Type B pancreatic cell (in vitro differentiated cells): ENCODE measurements around the gene PNLDC1. TPM values are rescaled to one million over a fixed set of nuclear protein-coding genes. Genes with fewer than 3 reads are reported as not detected.

ENCODE experiments used
- DNase-seq: peaks from one replicate; pipeline ENCODE4 v3.0.0; 2021; ENCODE audit warnings: mixed read lengths; ENCODE audit not compliant: unreplicated experiment; ENCODE audit errors: extremely low spot score
- H3K27ac Mint-ChIP-seq: 2 replicates; pipeline ENCODE4 v1.8.0; 2021; ENCODE audit warnings: mild to moderate bottlenecking, mixed read lengths
- H3K27me3 Mint-ChIP-seq: 2 replicates; pipeline ENCODE4 v1.8.0; 2021; ENCODE audit warnings: mixed read lengths
- H3K36me3 Mint-ChIP-seq: 2 replicates; pipeline ENCODE4 v1.8.0; 2021; ENCODE audit warnings: mixed read lengths
- H3K4me1 Mint-ChIP-seq: one replicate; pipeline ENCODE4 v1.8.0; 2021; ENCODE audit warnings: mixed read lengths; ENCODE audit not compliant: unreplicated experiment
- H3K4me3 Mint-ChIP-seq: 2 replicates; pipeline ENCODE4 v1.8.0; 2021; ENCODE audit warnings: mild to moderate bottlenecking, mixed read lengths
- H3K9me3 Mint-ChIP-seq: 2 replicates; pipeline ENCODE4 v1.8.0; 2021; ENCODE audit warnings: mixed read lengths
- total RNA-seq: library from RNA; stranded (reverse); gene quantifications from 2 replicates; pipeline ENCODE4 v1.2.1, GENCODE V29; 2021; ENCODE audit warnings: low replicate concordance
- TF ChIP-seq, protein P1 (sequence below): fragments of 200-600 bp; sonication (generic); conservative IDR thresholded peaks from 2 replicates; pipeline ENCODE4 v1.5.0; 2021; ENCODE audit warnings: antibody characterized with exemption, mild to moderate bottlenecking

PNLDC1 gene
- total RNA-seq, 1 donor from 2014 or later: 0.17 TPM

DNA sequence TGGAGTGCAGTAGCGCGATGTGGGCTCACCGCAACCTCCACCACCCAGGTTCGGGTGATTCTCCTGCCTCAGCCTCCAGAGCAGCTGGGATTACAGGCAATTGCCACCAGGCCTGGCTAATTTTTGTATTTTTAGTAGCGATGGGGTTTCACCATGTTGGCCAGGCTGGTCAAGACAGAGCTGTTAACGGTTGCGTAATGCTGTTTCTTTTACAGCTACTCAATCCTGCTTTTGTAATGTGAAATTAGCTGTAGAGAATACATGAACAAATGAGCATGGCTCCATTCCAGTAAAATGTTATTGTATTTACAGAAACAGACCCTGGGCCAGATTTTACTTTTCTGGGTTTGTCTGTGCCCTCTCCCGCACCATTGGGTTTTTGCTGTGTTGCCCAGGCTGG lies 1.9 kb downstream of the PNLDC1 start:
- H3K9me3 Mint-ChIP-seq: no peaks in the 10 kb centered on the region
- TF ChIP-seq, protein P1, sequence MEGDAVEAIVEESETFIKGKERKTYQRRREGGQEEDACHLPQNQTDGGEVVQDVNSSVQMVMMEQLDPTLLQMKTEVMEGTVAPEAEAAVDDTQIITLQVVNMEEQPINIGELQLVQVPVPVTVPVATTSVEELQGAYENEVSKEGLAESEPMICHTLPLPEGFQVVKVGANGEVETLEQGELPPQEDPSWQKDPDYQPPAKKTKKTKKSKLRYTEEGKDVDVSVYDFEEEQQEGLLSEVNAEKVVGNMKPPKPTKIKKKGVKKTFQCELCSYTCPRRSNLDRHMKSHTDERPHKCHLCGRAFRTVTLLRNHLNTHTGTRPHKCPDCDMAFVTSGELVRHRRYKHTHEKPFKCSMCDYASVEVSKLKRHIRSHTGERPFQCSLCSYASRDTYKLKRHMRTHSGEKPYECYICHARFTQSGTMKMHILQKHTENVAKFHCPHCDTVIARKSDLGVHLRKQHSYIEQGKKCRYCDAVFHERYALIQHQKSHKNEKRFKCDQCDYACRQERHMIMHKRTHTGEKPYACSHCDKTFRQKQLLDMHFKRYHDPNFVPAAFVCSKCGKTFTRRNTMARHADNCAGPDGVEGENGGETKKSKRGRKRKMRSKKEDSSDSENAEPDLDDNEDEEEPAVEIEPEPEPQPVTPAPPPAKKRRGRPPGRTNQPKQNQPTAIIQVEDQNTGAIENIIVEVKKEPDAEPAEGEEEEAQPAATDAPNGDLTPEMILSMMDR: no peak
- no peak overlapping the region for H3K27ac Mint-ChIP-seq

DNA sequence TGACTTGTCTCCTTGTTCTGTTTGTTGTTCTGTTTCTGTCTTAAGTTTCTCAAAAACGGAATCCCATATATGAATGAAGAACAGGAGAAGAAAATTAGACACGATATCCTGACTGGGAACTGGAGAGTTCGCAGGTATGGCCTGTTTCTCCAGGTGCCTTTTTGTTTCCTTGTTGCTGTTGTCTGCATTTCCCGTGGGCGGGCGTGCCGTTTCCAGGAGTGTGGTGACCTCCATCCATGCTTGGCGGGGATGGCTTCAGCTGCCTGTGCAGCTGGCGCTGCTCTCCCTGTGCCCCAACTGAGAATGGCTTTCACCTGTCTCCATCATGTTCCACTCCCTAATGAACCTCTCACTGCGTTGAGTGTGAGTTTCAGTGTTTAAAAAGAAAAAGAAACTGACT lies 4.4 kb downstream of the PNLDC1 start:
- H3K27me3 Mint-ChIP-seq: no peaks in the 10 kb centered on the region
- H3K27ac Mint-ChIP-seq: no peak overlapping the region

More for the DNA sequence above, 1.9 kb downstream of the PNLDC1 start:
- DNase-seq: no peak
- Mint-ChIP-seq H3K27me3 (no peaks in the 10 kb centered on the region), H3K36me3 (peaks cover 15% of the 10 kb centered on the region), H3K4me1 (no peaks in the 10 kb centered on the region), H3K4me3 (no peak overlapping the region)

DNA sequence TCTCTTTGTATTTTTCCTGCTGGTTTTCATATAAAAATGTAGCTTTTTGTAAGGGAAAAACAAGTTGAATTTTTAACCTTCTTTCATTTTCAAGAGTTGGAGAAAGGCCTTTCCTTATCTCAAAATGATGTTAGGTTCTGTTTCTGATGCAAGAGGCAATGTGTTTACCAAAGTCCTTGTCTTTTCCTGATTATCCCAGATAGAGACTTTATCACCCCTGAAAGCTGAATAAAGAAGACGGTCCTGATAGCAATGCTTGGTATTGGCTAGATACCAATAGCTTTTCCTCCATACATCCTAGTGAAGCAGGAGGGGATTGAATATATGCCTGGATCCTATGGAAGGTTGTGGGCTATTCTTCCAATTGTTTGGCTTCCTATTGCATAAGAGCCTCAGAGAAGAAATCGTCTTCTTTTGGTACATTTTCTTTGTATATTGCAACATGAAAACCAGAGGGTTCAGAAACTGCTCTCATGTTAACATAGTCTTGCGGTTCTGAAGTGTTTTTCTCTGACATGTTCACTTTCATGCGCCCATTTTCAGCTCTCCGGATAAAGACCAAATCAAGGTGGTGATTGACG lies 5.5 kb downstream of the PNLDC1 start:
- TF ChIP-seq, protein P1: no peak
- no peaks in the 10 kb centered on the region for H3K36me3 Mint-ChIP-seq
- no peak for DNase-seq
- H3K4me3 Mint-ChIP-seq: no peak overlapping the region
- no peaks in the 10 kb centered on the region for H3K9me3 Mint-ChIP-seq
- H3K27ac Mint-ChIP-seq: peak overlapping the region; percentile 56
- H3K4me1 Mint-ChIP-seq: no peaks in the 10 kb centered on the region
- H3K27me3 Mint-ChIP-seq: no peaks in the 10 kb centered on the region

More for the DNA sequence above, 4.4 kb downstream of the PNLDC1 start:
- DNase-seq: no peak
- H3K4me3 Mint-ChIP-seq: no peak overlapping the region
- H3K4me1 Mint-ChIP-seq: no peaks in the 10 kb centered on the region
- H3K36me3 Mint-ChIP-seq: no peaks in the 10 kb centered on the region
- TF ChIP-seq, protein P1: no peak
- no peaks in the 10 kb centered on the region for H3K9me3 Mint-ChIP-seq

DNA sequence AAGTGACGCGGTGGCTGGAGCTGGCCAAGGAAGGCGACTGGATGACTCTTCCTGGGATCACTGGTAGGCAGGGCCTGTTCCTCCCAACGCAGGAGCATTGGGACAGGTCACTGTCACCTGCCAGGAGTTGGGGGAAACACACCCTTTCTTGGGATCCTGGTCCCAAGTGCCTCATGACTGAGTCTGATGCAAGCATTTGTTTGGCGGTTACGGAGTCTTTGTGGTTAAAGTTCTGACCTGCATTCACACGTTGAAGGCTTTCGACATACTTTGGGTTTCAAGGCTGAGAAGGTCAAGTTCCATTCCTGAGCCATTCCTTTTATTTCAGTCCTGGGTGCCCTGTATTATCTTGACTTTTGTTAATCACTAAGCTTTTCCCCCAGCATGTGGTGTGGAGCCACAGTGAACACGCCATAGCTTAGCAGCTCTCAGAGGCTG lies 6.0 kb downstream of the PNLDC1 start:
- H3K4me3 Mint-ChIP-seq: no peak overlapping the region

DNA sequence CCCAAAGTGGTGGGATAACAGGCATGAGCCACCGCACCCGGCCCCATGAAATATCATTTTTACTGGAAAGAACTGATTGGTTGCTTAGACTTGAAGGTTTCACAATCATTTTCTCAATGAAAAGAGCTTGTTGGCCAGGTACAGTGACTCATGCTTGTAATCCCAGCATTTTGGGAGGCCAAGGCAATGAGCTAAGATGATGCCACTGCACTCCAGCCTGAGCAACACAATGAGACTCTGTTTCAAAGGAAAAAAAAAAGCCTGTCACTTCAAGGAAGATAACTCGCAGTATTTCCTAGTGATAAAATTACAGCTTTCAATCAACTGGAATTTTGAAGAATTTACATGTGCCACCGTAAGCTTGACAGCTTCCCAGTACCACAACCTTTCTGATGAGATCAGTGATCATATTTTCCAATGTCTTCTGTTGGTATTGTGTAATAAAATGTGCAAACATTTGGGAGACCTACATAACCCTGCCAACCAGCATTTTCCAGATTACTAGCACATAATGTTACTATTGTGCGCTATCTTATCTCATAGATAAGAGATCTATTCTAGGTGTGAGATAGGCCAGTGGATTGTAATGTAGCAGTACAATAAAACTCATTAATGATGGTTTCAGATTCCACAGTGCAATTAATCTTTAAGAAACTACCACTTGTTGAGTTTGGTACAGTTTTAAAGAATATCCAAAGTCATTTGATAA lies 7.2 kb downstream of the PNLDC1 start:
- H3K27me3 Mint-ChIP-seq: no peaks in the 10 kb centered on the region
- no peaks in the 10 kb centered on the region for H3K9me3 Mint-ChIP-seq
- H3K27ac Mint-ChIP-seq: peak overlapping the region; percentile 39
- no peaks in the 10 kb centered on the region for H3K4me1 Mint-ChIP-seq
- TF ChIP-seq, protein P1: no peak
- H3K4me3 Mint-ChIP-seq: no peak overlapping the region
- DNase-seq: no peak
- no peaks in the 10 kb centered on the region for H3K36me3 Mint-ChIP-seq

More for the DNA sequence above, 6.0 kb downstream of the PNLDC1 start:
- TF ChIP-seq, protein P1: no peak
- Mint-ChIP-seq H3K36me3 (no peaks in the 10 kb centered on the region), H3K27ac (peak overlapping the region; percentile 56), H3K4me1 (no peaks in the 10 kb centered on the region), H3K27me3 (no peaks in the 10 kb centered on the region), H3K9me3 (no peaks in the 10 kb centered on the region)
- no peak for DNase-seq
